ENCODE results near the gene SRPK2. TPM values are rescaled to one million over a fixed set of nuclear protein-coding genes. Genes with fewer than 3 reads are reported as not detected.

SRPK2 gene
- total RNA-seq, 1 experiment from 2014 or later, result 50.5 TPM

GRCh38 chr7:105309235-105310169 lies 79.2 kb downstream of the SRPK2 start:
- Mint-ChIP-seq H3K27me3 (ENCODE audit: low read depth) (no peaks in the 10 kb centered on the region), H3K4me1 (peaks cover 35% of the 10 kb centered on the region), H3K9me3 (peaks cover 3% of the 10 kb centered on the region; the same call in 1 of the 2 replicates), H3K4me3 (no peak overlapping the region), H3K27ac (peak overlapping the region; percentile 59), H3K36me3 (no peaks in the 10 kb centered on the region)
- ATAC-seq (peak; percentile 78), DNase-seq (ENCODE audit: low spot score) (no peak)
- CTCF ChIA-PET, result interaction anchor here (0.6 to 1.7 kb wide), 2 partner anchors 65 to 1041 kb away, joined by 3 to 4 read pairs; no protein-coding TSS in a partner anchor
- POLR2A ChIA-PET, result interaction anchor here (0.6 kb wide), 1 partner anchor 139 kb away, joined by 3 read pairs; no protein-coding TSS in a partner anchor
- TF ChIP-seq ATF6 (CRISPR knock-in tag; IDR thresholded peaks at IDR 0.05) (no peak), ELF4 (CRISPR knock-in tag; IDR thresholded peaks at IDR 0.05; ENCODE audit: low read depth) (no peak), TEAD1 (CRISPR knock-in tag; IDR thresholded peaks at IDR 0.05) (no peak), MLX (CRISPR knock-in tag; IDR thresholded peaks at IDR 0.05) (no peak), PRDM15 (CRISPR knock-in tag; IDR thresholded peaks at IDR 0.05) (peak; percentile 43; the same call in 1 of the 2 replicates), CREB1 (CRISPR knock-in tag; IDR thresholded peaks at IDR 0.05) (no peak), ZNF512 (CRISPR knock-in tag; IDR thresholded peaks at IDR 0.05; ENCODE audit: borderline replicate concordance) (no peak)

GRCh38 chr7:105307163-105307672 lies 81.5 kb downstream of the SRPK2 start:
- Mint-ChIP-seq H3K9me3 (peaks cover 3% of the 10 kb centered on the region; the same call in 1 of the 2 replicates), H3K27ac (no peak overlapping the region), H3K4me1 (peaks cover 45% of the 10 kb centered on the region), H3K36me3 (peaks cover 5% of the 10 kb centered on the region), H3K27me3 (ENCODE audit: low read depth) (no peaks in the 10 kb centered on the region), H3K4me3 (no peak overlapping the region)
- ChIA-PET POLR2A (interaction anchor here (0.6 kb wide), 1 partner anchor 165 kb away, joined by 5 read pairs; no protein-coding TSS in a partner anchor), CTCF (interaction anchor here (0.6 kb wide), 1 partner anchor 154 kb away, joined by 3 read pairs; no protein-coding TSS in a partner anchor)
- ATAC-seq (no peak), DNase-seq (ENCODE audit: low spot score) (no peak)
- TF ChIP-seq FOXP1 (CRISPR knock-in tag; IDR thresholded peaks at IDR 0.05; ENCODE audit: borderline replicate concordance) (no peak), CREB1 (CRISPR knock-in tag; IDR thresholded peaks at IDR 0.05) (no peak), AR (CRISPR knock-in tag; IDR thresholded peaks at IDR 0.05) (no peak), RELA (CRISPR knock-in tag; IDR thresholded peaks at IDR 0.05; ENCODE audit: borderline replicate concordance) (no peak), ATF3 (CRISPR knock-in tag; conservative IDR thresholded peaks at IDR 0.05) (no peak), ZBTB43 (CRISPR knock-in tag; IDR thresholded peaks at IDR 0.05) (no peak), TCF7 (CRISPR knock-in tag; IDR thresholded peaks at IDR 0.05; ENCODE audit: low read depth) (no peak), ZNF396 (CRISPR knock-in tag; IDR thresholded peaks at IDR 0.05; ENCODE audit: borderline replicate concordance) (no peak), PRDM15 (CRISPR knock-in tag; IDR thresholded peaks at IDR 0.05) (no peak)
